Liver (tissue), 9 donors: ENCODE measurements around the gene CD200R1. TPM values are rescaled to one million over a fixed set of nuclear protein-coding genes. Genes with fewer than 3 reads are reported as not detected.

ENCODE experiments used
- DNase-seq: peaks from one replicate; pipeline ENCODE4 v3.0.0-alpha.2; 2017; ENCODE audit warnings: low spot score
- H3K27ac ChIP-seq, 2 donors: one replicate each; pipeline ENCODE4 v1.7.0; 2013; ENCODE audit warnings: inconsistent platforms in 2 of 2, low read length in 2 of 2, control low read depth in 1 of 2, low read depth in 1 of 2, mild to moderate bottlenecking in 1 of 2
- H3K27me3 ChIP-seq, 4 donors: one replicate each; pipeline versions ENCODE4 v1.6.1 to v1.7.0; 2013; ENCODE audit warnings: low read length in 3 of 4, inconsistent platforms in 1 of 4, mild to moderate bottlenecking in 1 of 4, moderate library complexity in 1 of 4; ENCODE audit not compliant: control insufficient read depth in 4 of 4, insufficient read depth in 4 of 4
- H3K36me3 ChIP-seq, 4 donors: one replicate each; pipeline versions ENCODE4 v1.6.1 to v1.7.0; 2013; ENCODE audit warnings: low read length in 3 of 4, mild to moderate bottlenecking in 3 of 4, low read depth in 1 of 4, moderate library complexity in 1 of 4; ENCODE audit not compliant: control insufficient read depth in 4 of 4, insufficient read depth in 3 of 4
- H3K4me1 ChIP-seq, 4 donors: one replicate each; pipeline versions ENCODE4 v1.6.1 to v1.7.0; 2013; ENCODE audit warnings: low read length in 3 of 4, mild to moderate bottlenecking in 3 of 4, moderate library complexity in 1 of 4; ENCODE audit not compliant: control insufficient read depth in 4 of 4, insufficient read depth in 4 of 4
- H3K4me3 ChIP-seq, 3 donors: one replicate each; pipeline versions ENCODE4 v1.6.1 to v1.7.0; 2013; ENCODE audit warnings: low read length in 3 of 3, control low read depth in 1 of 3, low read depth in 1 of 3, mild to moderate bottlenecking in 1 of 3
- H3K9ac ChIP-seq, 2 donors: one replicate each; pipeline ENCODE4 v1.7.0; 2013; ENCODE audit warnings: low read length in 2 of 2, mild to moderate bottlenecking in 2 of 2, moderate library complexity in 2 of 2, control low read depth in 1 of 2, low read depth in 1 of 2
- H3K9me3 ChIP-seq, 4 donors: one replicate each; pipeline versions ENCODE4 v1.6.1 to v1.7.0; 2013; ENCODE audit warnings: low read length in 3 of 4; ENCODE audit not compliant: control insufficient read depth in 4 of 4
- EGR1 ChIP-seq, 2 donors: IDR thresholded peaks; 2 replicates each; pipeline ENCODE4 v1.6.1; 2016 to 2018; ENCODE audit warnings: antibody characterized with exemption in 2 of 2, low read depth in 2 of 2
- FOXA1 ChIP-seq: IDR thresholded peaks from 2 replicates; pipeline ENCODE4 v1.6.1; 2016; ENCODE audit warnings: antibody characterized with exemption
- FOXA2 ChIP-seq: IDR thresholded peaks from 2 replicates; pipeline ENCODE4 v1.6.1; 2016; ENCODE audit warnings: antibody characterized with exemption
- GABPA ChIP-seq, 2 donors: IDR thresholded peaks in 1 of 2; conservative IDR thresholded peaks in 1 of 2; 2 replicates each; pipeline ENCODE4 v1.6.1; 2016; ENCODE audit warnings: antibody characterized with exemption in 2 of 2, mild to moderate bottlenecking in 1 of 2, moderate library complexity in 1 of 2
- HNF4A ChIP-seq, 2 donors: conservative IDR thresholded peaks; 2 replicates each; pipeline ENCODE4 v1.6.1; 2016; ENCODE audit warnings: antibody characterized with exemption in 2 of 2, mild to moderate bottlenecking in 2 of 2
- HNF4G ChIP-seq: IDR thresholded peaks from 2 replicates; pipeline ENCODE4 v1.6.1; 2016; ENCODE audit warnings: antibody characterized with exemption
- JUND ChIP-seq, 2 donors: IDR thresholded peaks; 2 replicates each; pipeline ENCODE4 v1.6.1; 2016; ENCODE audit warnings: antibody characterized with exemption in 2 of 2
- NR2F2 ChIP-seq: IDR thresholded peaks from 2 replicates; pipeline ENCODE4 v1.6.1; 2016; ENCODE audit warnings: antibody characterized with exemption
- RXRA ChIP-seq, 2 donors: IDR thresholded peaks; 2 replicates each; pipeline ENCODE4 v1.6.1; 2017 to 2018; ENCODE audit warnings: antibody characterized with exemption in 2 of 2, mild to moderate bottlenecking in 1 of 2
- SP1 ChIP-seq: IDR thresholded peaks from 2 replicates; pipeline ENCODE4 v1.6.1; 2018; ENCODE audit warnings: antibody characterized with exemption, mild to moderate bottlenecking
- TAF1 ChIP-seq: conservative IDR thresholded peaks from 2 replicates; pipeline ENCODE4 v1.6.1; 2016; ENCODE audit warnings: antibody characterized with exemption, mild to moderate bottlenecking
- YY1 ChIP-seq: IDR thresholded peaks from 2 replicates; pipeline ENCODE4 v1.6.1; 2016; ENCODE audit warnings: antibody characterized with exemption, mild to moderate bottlenecking
- WGBS: extraction: QIAGEN DNeasy Blood & Tissue Kit; methylation state at CpG from one replicate; pipeline ENCODE4 v1.1.7; 2013; 5-methylcytosine and 5-hydroxymethylcytosine counted together
- polyA plus RNA-seq, 2 donors: library from polyadenylated mRNA; stranded (reverse) in 1 of 2; unstranded in 1 of 2; fragments of 200-250 nt in 1 of 2; fragments of >200 nt in 1 of 2; fragmentation: Nextera tagmentation in 1 of 2; extraction: Ambion mirVana in 1 of 2; gene quantifications; one replicate each; pipeline versions ENCODE4 v1.2.1 to v1.2.3, GENCODE V29; 2013 to 2015
- total RNA-seq, 2 donors: library from RNA; depleted of rRNA; stranded (reverse); fragments of >200 nt; gene quantifications; one replicate each; pipeline ENCODE4 v1.2.3, GENCODE V29; 2014
- TF ChIP-seq, protein P1 (sequence below): IDR thresholded peaks from 2 replicates; pipeline ENCODE4 v1.6.1; 2016; ENCODE audit warnings: antibody characterized with exemption
- TF ChIP-seq, protein P2 (sequence below): fragments of 150-350 bp; IDR thresholded peaks from 2 replicates; pipeline ENCODE4 v1.5.1; 2017; ENCODE audit warnings: improper control_type of control experiment, low read depth, low read length; ENCODE audit not compliant: missing input control
- TF ChIP-seq, protein P3 (sequence below): IDR thresholded peaks from 2 replicates; pipeline ENCODE4 v1.6.1; 2016; ENCODE audit warnings: antibody characterized with exemption
- TF ChIP-seq, protein P4 (sequence below): IDR thresholded peaks from 2 replicates; pipeline ENCODE4 v1.6.1; 2016; ENCODE audit warnings: antibody characterized with exemption
- TF ChIP-seq, protein P5 (sequence below): IDR thresholded peaks from 2 replicates; pipeline ENCODE4 v1.6.1; 2016; ENCODE audit warnings: antibody characterized with exemption, mild to moderate bottlenecking
- donor health status: healthy.
- donor health status: healthy.
- donor health status: healthy.
- donor health status: healthy.
- donor health status: healthy.

Gene CD200R1
- total and polyA plus RNA-seq, 4 donors, result 0.40 to 5.4 (median 1.00) TPM

DNA sequence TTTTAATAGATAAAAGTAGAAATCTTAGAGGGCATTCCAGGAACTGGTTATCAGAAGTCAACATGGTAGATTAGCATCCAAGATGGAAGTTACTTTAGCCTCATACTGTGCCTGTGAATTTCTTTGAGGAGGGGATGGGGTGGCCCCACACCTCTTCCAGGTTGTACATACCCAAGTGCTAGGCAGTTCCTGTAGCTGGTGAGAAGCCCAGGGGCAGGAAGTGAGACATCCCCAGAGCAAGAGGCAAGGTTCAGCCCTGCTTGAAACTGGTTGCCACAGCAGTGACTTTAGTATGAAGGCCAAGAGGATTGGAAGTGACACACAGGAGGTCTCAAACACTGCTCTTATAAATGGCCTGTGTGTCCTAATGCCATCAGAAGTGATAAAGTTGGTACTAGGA, 27.8 kb upstream of the CD200R1 start (continued):
- TF ChIP-seq, protein P1, sequence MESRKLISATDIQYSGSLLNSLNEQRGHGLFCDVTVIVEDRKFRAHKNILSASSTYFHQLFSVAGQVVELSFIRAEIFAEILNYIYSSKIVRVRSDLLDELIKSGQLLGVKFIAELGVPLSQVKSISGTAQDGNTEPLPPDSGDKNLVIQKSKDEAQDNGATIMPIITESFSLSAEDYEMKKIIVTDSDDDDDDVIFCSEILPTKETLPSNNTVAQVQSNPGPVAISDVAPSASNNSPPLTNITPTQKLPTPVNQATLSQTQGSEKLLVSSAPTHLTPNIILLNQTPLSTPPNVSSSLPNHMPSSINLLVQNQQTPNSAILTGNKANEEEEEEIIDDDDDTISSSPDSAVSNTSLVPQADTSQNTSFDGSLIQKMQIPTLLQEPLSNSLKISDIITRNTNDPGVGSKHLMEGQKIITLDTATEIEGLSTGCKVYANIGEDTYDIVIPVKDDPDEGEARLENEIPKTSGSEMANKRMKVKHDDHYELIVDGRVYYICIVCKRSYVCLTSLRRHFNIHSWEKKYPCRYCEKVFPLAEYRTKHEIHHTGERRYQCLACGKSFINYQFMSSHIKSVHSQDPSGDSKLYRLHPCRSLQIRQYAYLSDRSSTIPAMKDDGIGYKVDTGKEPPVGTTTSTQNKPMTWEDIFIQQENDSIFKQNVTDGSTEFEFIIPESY, result no peak

DNA sequence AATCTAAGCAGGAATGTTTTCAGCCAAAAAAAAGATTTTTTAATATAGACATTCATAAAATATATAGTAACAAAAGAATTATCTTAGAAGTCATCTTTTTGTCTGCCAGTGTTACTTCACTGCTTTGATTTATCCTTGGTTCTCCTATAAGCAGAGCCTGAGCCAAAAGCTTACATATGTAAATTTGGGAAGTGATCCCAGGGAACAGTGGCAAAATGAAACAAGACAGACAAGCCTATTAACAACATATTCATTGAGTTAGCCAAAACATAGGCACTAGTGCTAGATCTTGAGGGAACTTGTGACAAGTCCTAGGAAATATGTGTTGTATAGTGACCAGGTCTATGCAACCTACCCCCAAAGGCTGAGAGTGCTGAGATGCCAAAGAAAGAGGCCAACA, 27.1 kb upstream of the CD200R1 start:
- Histone ChIP-seq H3K4me1 (no peaks in the 10 kb centered on the region), H3K9ac (no peak overlapping the region), H3K27ac (no peak overlapping the region), H3K9me3 (no peaks in the 10 kb centered on the region), H3K4me3 (no peak overlapping the region), H3K27me3 (no peaks in the 10 kb centered on the region), H3K36me3 (peaks cover 6 to 32% (median 22%) of the 10 kb centered on the region in 4 donors)
- TF ChIP-seq, protein P2, sequence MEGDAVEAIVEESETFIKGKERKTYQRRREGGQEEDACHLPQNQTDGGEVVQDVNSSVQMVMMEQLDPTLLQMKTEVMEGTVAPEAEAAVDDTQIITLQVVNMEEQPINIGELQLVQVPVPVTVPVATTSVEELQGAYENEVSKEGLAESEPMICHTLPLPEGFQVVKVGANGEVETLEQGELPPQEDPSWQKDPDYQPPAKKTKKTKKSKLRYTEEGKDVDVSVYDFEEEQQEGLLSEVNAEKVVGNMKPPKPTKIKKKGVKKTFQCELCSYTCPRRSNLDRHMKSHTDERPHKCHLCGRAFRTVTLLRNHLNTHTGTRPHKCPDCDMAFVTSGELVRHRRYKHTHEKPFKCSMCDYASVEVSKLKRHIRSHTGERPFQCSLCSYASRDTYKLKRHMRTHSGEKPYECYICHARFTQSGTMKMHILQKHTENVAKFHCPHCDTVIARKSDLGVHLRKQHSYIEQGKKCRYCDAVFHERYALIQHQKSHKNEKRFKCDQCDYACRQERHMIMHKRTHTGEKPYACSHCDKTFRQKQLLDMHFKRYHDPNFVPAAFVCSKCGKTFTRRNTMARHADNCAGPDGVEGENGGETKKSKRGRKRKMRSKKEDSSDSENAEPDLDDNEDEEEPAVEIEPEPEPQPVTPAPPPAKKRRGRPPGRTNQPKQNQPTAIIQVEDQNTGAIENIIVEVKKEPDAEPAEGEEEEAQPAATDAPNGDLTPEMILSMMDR, result no peak
- TF ChIP-seq TAF1, result no peak
- DNase-seq, result no peak

DNA sequence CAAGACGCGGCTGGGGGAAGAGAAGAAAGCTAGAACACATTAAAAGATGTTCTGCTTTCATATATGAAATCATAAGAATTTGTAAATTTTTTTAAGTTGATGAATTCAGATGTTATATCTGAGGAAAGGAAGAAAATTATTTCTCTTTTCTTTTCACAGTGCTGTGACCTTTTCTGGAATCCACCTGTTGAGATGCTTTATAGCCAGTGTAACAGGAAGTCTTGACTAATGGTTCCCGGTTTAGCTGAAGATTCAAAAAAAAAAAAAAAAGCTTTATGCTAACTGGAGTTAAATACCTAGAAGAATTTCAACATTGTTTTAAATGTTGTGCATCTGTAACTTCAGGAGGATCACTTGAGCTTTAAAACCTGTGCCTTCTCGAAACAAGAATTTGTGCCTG, 25.8 kb upstream of the CD200R1 start:
- no peaks in the 10 kb centered on the region for H3K27me3 ChIP-seq
- no peak overlapping the region for H3K27ac ChIP-seq
- H3K4me1 ChIP-seq, result no peaks in the 10 kb centered on the region
- no peak overlapping the region for H3K4me3 ChIP-seq
- TF ChIP-seq, protein P3, sequence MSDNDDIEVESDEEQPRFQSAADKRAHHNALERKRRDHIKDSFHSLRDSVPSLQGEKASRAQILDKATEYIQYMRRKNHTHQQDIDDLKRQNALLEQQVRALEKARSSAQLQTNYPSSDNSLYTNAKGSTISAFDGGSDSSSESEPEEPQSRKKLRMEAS, result no peak
- TF ChIP-seq JUND (IDR thresholded peaks at IDR 0.05) (no peak), SP1 (no peak), HNF4A (conservative IDR thresholded peaks at IDR 0.05) (no peak), GABPA (IDR thresholded peaks at IDR 0.05 in 1 of 2, conservative IDR thresholded peaks at IDR 0.05 in 1 of 2) (no peak), RXRA (IDR thresholded peaks at IDR 0.05) (no peak), HNF4G (no peak), YY1 (no peak), FOXA2 (no peak), EGR1 (IDR thresholded peaks at IDR 0.05; ENCODE audit: low read depth in 2 of 2) (no peak), NR2F2 (no peak), FOXA1 (no peak), TAF1 (no peak)
- TF ChIP-seq, protein P2, result no peak
- TF ChIP-seq, protein P1, result no peak
- TF ChIP-seq, protein P4, sequence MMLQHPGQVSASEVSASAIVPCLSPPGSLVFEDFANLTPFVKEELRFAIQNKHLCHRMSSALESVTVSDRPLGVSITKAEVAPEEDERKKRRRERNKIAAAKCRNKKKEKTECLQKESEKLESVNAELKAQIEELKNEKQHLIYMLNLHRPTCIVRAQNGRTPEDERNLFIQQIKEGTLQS, result no peak
- TF ChIP-seq, protein P5, sequence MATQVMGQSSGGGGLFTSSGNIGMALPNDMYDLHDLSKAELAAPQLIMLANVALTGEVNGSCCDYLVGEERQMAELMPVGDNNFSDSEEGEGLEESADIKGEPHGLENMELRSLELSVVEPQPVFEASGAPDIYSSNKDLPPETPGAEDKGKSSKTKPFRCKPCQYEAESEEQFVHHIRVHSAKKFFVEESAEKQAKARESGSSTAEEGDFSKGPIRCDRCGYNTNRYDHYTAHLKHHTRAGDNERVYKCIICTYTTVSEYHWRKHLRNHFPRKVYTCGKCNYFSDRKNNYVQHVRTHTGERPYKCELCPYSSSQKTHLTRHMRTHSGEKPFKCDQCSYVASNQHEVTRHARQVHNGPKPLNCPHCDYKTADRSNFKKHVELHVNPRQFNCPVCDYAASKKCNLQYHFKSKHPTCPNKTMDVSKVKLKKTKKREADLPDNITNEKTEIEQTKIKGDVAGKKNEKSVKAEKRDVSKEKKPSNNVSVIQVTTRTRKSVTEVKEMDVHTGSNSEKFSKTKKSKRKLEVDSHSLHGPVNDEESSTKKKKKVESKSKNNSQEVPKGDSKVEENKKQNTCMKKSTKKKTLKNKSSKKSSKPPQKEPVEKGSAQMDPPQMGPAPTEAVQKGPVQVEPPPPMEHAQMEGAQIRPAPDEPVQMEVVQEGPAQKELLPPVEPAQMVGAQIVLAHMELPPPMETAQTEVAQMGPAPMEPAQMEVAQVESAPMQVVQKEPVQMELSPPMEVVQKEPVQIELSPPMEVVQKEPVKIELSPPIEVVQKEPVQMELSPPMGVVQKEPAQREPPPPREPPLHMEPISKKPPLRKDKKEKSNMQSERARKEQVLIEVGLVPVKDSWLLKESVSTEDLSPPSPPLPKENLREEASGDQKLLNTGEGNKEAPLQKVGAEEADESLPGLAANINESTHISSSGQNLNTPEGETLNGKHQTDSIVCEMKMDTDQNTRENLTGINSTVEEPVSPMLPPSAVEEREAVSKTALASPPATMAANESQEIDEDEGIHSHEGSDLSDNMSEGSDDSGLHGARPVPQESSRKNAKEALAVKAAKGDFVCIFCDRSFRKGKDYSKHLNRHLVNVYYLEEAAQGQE, result no peak
- DNase-seq, result no peak
- peaks cover 6 to 24% (median 18%) of the 10 kb centered on the region in 4 donors for H3K36me3 ChIP-seq
- H3K9ac ChIP-seq, result no peak overlapping the region
- 88% methylated on average over 4 of the region's 4 CpGs for WGBS
- H3K9me3 ChIP-seq, result no peaks in the 10 kb centered on the region
